ENCODE results near the gene PTPRM.
"Not testable (repeated sequence)": the region's sequence is repeated elsewhere in the genome, so short reads cannot be mapped to it uniquely, and the experiment has no call there.

The PTPRM gene

DNA sequence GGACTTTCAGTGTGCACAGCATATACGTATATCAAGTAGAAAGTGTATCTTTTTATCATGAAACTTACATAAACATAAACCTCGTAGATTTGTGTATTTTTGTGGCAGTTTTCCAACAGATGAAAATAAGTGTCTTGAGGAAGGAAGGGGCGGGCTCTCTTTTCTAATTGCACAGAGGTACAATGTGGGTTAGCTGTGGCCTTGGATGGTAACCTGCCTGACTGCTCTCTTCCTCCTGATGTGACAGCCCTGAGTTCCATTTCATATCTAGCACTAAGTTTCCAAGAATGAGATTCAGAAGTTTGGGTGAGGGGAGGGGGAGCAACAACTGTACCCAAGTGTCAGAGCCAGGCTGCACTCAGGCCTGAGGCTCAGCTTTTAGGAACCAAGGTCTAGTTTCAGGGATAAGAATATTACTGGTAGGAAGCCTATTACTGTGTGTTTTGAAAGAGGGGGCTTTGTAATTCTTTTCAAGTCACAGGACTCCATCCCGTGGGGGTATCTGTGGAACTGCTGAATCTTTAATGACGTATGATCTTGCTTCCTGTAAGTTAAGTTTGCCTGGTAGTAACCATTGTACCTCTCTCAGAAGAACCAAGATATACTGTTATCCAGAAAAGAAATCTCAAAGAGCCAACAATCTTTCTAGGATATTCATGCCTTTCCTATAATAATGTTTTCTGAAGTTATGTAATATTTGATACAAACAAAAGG, 483.7 kb downstream of the PTPRM start:
- H3K4me1 Mint-ChIP-seq = peaks cover 4% of the 10 kb centered on the region
- peaks cover 4% of the 10 kb centered on the region for H3K27me3 Mint-ChIP-seq (ENCODE audit: low read depth, poor library complexity)
- H3K27ac Mint-ChIP-seq = no peak overlapping the region
- no peaks in the 10 kb centered on the region for H3K36me3 Mint-ChIP-seq (ENCODE audit: low read depth)
- H3K4me3 Mint-ChIP-seq = no peak overlapping the region
- no peaks in the 10 kb centered on the region for H3K9me3 Mint-ChIP-seq
- no peak for DNase-seq
- TF ChIP-seq, protein P1, sequence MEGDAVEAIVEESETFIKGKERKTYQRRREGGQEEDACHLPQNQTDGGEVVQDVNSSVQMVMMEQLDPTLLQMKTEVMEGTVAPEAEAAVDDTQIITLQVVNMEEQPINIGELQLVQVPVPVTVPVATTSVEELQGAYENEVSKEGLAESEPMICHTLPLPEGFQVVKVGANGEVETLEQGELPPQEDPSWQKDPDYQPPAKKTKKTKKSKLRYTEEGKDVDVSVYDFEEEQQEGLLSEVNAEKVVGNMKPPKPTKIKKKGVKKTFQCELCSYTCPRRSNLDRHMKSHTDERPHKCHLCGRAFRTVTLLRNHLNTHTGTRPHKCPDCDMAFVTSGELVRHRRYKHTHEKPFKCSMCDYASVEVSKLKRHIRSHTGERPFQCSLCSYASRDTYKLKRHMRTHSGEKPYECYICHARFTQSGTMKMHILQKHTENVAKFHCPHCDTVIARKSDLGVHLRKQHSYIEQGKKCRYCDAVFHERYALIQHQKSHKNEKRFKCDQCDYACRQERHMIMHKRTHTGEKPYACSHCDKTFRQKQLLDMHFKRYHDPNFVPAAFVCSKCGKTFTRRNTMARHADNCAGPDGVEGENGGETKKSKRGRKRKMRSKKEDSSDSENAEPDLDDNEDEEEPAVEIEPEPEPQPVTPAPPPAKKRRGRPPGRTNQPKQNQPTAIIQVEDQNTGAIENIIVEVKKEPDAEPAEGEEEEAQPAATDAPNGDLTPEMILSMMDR (IDR thresholded peaks at IDR 0.05) = no peak

- H3K4me3 Mint-ChIP-seq = no peak overlapping the region
- no peaks in the 10 kb centered on the region for H3K9me3 Mint-ChIP-seq
- TF ChIP-seq, protein P1 (IDR thresholded peaks at IDR 0.05) = no peak
- H3K4me1 Mint-ChIP-seq = peaks cover 4% of the 10 kb centered on the region
- no peak overlapping the region for H3K27ac Mint-ChIP-seq
- DNase-seq = no peak
- no peaks in the 10 kb centered on the region for H3K36me3 Mint-ChIP-seq (ENCODE audit: low read depth)
- peaks cover 4% of the 10 kb centered on the region for H3K27me3 Mint-ChIP-seq (ENCODE audit: low read depth, poor library complexity)
Observed at GRCh38 chr18:8051453-8051852, 484.3 kb downstream of the PTPRM start.

- Mint-ChIP-seq H3K4me1 (peaks cover 4% of the 10 kb centered on the region), H3K36me3 (ENCODE audit: low read depth) (peaks cover 3% of the 10 kb centered on the region), H3K9me3 (peaks cover 5% of the 10 kb centered on the region), H3K4me3 (no peak overlapping the region), H3K27me3 (ENCODE audit: low read depth, poor library complexity) (peaks cover 4% of the 10 kb centered on the region), H3K27ac (no peak overlapping the region)
- TF ChIP-seq, protein P1 (IDR thresholded peaks at IDR 0.05) = no peak
- DNase-seq = no peak
Observed at GRCh38 chr18:8052237-8052701, 485.2 kb downstream of the PTPRM start.

- peaks cover 3% of the 10 kb centered on the region for H3K36me3 Mint-ChIP-seq (ENCODE audit: low read depth)
- DNase-seq = no peak
- TF ChIP-seq, protein P1 (IDR thresholded peaks at IDR 0.05) = no peak
- H3K27ac Mint-ChIP-seq = no peak overlapping the region
- peaks cover 4% of the 10 kb centered on the region for H3K27me3 Mint-ChIP-seq (ENCODE audit: low read depth, poor library complexity)
- H3K9me3 Mint-ChIP-seq = peaks cover 5% of the 10 kb centered on the region
- H3K4me3 Mint-ChIP-seq = no peak overlapping the region
- no peaks in the 10 kb centered on the region for H3K4me1 Mint-ChIP-seq
Observed at GRCh38 chr18:8056723-8057122, 489.6 kb downstream of the PTPRM start.

- H3K9me3 Mint-ChIP-seq; H3K36me3 Mint-ChIP-seq (ENCODE audit: low read depth); H3K4me1 Mint-ChIP-seq; DNase-seq; H3K27me3 Mint-ChIP-seq (ENCODE audit: low read depth, poor library complexity); H3K27ac Mint-ChIP-seq: not testable (repeated sequence)
- H3K4me3 Mint-ChIP-seq = peak overlapping the region; percentile 86
Observed at GRCh38 chr18:8063152-8063551, 496.0 kb downstream of the PTPRM start.

DNA sequence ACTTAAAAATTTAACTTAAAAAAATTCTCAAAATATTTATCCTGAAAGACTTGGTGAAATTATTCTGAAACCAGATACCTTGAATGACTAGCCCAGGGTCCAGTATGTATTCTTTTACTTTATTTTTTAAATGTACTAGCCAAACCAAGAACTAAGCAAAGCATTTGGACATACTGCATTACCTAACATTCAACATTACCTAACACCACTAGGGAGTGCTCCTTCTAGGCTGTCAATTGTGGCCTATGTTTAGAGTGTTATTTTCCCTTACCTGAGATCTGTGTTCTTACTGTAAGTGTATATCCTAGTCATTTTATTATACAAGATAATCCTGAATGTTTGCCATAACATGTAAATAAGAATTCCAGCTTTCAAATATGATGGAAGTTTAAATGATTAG, 496.6 kb downstream of the PTPRM start:
- DNase-seq = no peak

More for the DNA sequence above, 496.6 kb downstream of the PTPRM start:
- peaks cover 7% of the 10 kb centered on the region for H3K4me1 Mint-ChIP-seq
- TF ChIP-seq, protein P1 (IDR thresholded peaks at IDR 0.05) = no peak
- no peaks in the 10 kb centered on the region for H3K9me3 Mint-ChIP-seq
- H3K36me3 Mint-ChIP-seq (ENCODE audit: low read depth) = no peaks in the 10 kb centered on the region
- H3K27me3 Mint-ChIP-seq (ENCODE audit: low read depth, poor library complexity) = peaks cover 5% of the 10 kb centered on the region
- H3K27ac Mint-ChIP-seq = no peak overlapping the region
- H3K4me3 Mint-ChIP-seq = peak overlapping the region; percentile 86
